SK-N-SH (cell line): ENCODE results near the gene PRKCG. TPM values are rescaled to one million over a fixed set of nuclear protein-coding genes. Genes with fewer than 3 reads are reported as not detected.
A peak's percentile ranks its signal among the peaks of the same experiment; 100 is the strongest.

Experiments used
- CTCF ChIA-PET: fragments of 300-600, 350-600 bp; formaldehyde crosslinking; extraction: SDS; loops from one replicate; lab custom pipeline; 2021; lab: Yijun Ruan, JAX
- POLR2A ChIA-PET: fragments of 350-600 bp; sonication (Branson Sonifier 250); formaldehyde crosslinking; extraction: SDS; loops from one replicate; lab custom pipeline; 2020; ENCODE audit warnings: antibody characterized with exemption, inconsistent platforms; lab: Yijun Ruan, JAX
- DNase-seq: peaks from one replicate; pipeline ENCODE4 v3.0.0; 2012
- H2AFZ ChIP-seq: fragments of 200-600 bp; sonication (generic); 2 replicates; pipeline ENCODE4 v1.8.1; 2016; ENCODE audit warnings: antibody characterized with exemption, mild to moderate bottlenecking, low read depth
- H3F3A ChIP-seq: fragments of 200-600 bp; sonication (generic); replicated peaks from 2 replicates; pipeline ENCODE3; 2016; ENCODE audit warnings: antibody characterized with exemption, mild to moderate bottlenecking; ENCODE audit not compliant: insufficient read depth
- H3K27ac ChIP-seq, 2 experiments: fragments of 200-500 bp in 1 of 2; fragments of 200-600 bp in 1 of 2; sonication (Bioruptor generic) in 1 of 2; sonication (generic), shearing (Covaris generic) in 1 of 2; 2 replicates each; pipeline versions ENCODE4 v1.5.1 to v1.6.1; 2014 to 2016; ENCODE audit warnings: low read depth in 2 of 2, inconsistent platforms in 1 of 2, low read length in 1 of 2, mild to moderate bottlenecking in 1 of 2, mixed read lengths in 1 of 2
- H3K27me3 ChIP-seq: fragments of 200-600 bp; sonication (generic), shearing (Covaris generic); 2 replicates; pipeline ENCODE4 v1.6.1; 2016; ENCODE audit warnings: mixed run types; ENCODE audit not compliant: insufficient read depth
- H3K36me3 ChIP-seq, 2 experiments: fragments of 200-500 bp in 1 of 2; fragments of 200-600 bp in 1 of 2; sonication (Bioruptor generic) in 1 of 2; sonication (generic) in 1 of 2; replicated peaks in 1 of 2; 2 replicates each; pipeline versions ENCODE3 to v1.5.1; 2014 to 2016; ENCODE audit warnings: low read length in 1 of 2, mild to moderate bottlenecking in 1 of 2; ENCODE audit not compliant: insufficient read depth in 2 of 2, control insufficient read depth in 1 of 2
- H3K4me1 ChIP-seq, 2 experiments: fragments of 200-500 bp in 1 of 2; fragments of 200-600 bp in 1 of 2; sonication (Bioruptor generic) in 1 of 2; sonication (generic), shearing (Covaris generic) in 1 of 2; 2 replicates each; pipeline versions ENCODE4 v1.5.1 to v1.6.1; 2014 to 2016; ENCODE audit warnings: low read depth in 1 of 2, low read length in 1 of 2, mixed run types in 1 of 2; ENCODE audit not compliant: insufficient read depth in 2 of 2, control insufficient read depth in 1 of 2
- H3K4me2 ChIP-seq: fragments of 200-600 bp; sonication (generic), shearing (Covaris generic); 2 replicates; pipeline ENCODE4 v1.6.1; 2017; ENCODE audit warnings: mixed run types
- H3K4me3 ChIP-seq, 2 experiments: fragments of 200-500 bp in 1 of 2; fragments of 200-600 bp in 1 of 2; sonication (Bioruptor generic) in 1 of 2; sonication (generic), shearing (Covaris generic) in 1 of 2; 2 replicates each; pipeline versions ENCODE4 v1.5.1 to v1.8.1; 2014 to 2016; ENCODE audit warnings: low read depth in 2 of 2, inconsistent platforms in 1 of 2, low read length in 1 of 2, mild to moderate bottlenecking in 1 of 2, mixed read lengths in 1 of 2, moderate library complexity in 1 of 2
- H3K79me2 ChIP-seq: fragments of 200-600 bp; sonication (generic); 2 replicates; pipeline ENCODE4 v1.8.1; 2017; ENCODE audit warnings: mild to moderate bottlenecking; ENCODE audit not compliant: insufficient read depth
- H3K9ac ChIP-seq: fragments of 200-600 bp; sonication (generic); 2 replicates; pipeline ENCODE4 v1.6.1; 2017; ENCODE audit warnings: mixed run types
- H3K9me2 ChIP-seq: fragments of 200-600 bp; sonication (generic); 2 replicates; pipeline ENCODE4 v1.6.1; 2017; ENCODE audit warnings: mixed run types
- H3K9me3 ChIP-seq: fragments of 200-600 bp; sonication (generic); 2 replicates; pipeline ENCODE4 v1.6.1; 2017; ENCODE audit warnings: mixed run types, mild to moderate bottlenecking, moderate library complexity
- H4K20me1 ChIP-seq: fragments of 200-600 bp; sonication (generic); 2 replicates; pipeline ENCODE4 v1.6.1; 2017; ENCODE audit warnings: mild to moderate bottlenecking, mixed run types; ENCODE audit not compliant: insufficient read depth
- EZH2phosphoT487 ChIP-seq: fragments of 200-600 bp; sonication (generic); IDR thresholded peaks from 2 replicates; pipeline ENCODE4 v1.6.1; 2017; ENCODE audit warnings: low read depth, mixed run types, mild to moderate bottlenecking, antibody characterized with exemption, moderate library complexity, borderline replicate concordance
- FOXJ3 ChIP-seq: sonication (generic); formaldehyde crosslinking; IDR thresholded peaks from 2 replicates; pipeline ENCODE4 v1.5.1; 2020; ENCODE audit warnings: mild to moderate bottlenecking, missing genetic modification reagents
- MXI1 ChIP-seq: IDR thresholded peaks from 2 replicates; pipeline ENCODE4 v1.6.1; 2012; ENCODE audit warnings: mild to moderate bottlenecking, low read depth, low read length, improper control_type of control experiment
- NRF1 ChIP-seq: IDR thresholded peaks from 2 replicates; pipeline ENCODE4 v1.6.1; 2012; ENCODE audit warnings: low read depth, mild to moderate bottlenecking, low read length
- POLR2AphosphoS5 ChIP-seq: IDR thresholded peaks from 2 replicates; pipeline ENCODE4 v1.6.1; 2012; ENCODE audit warnings: low read depth, low read length
- RAD21 ChIP-seq: IDR thresholded peaks from 2 replicates; pipeline ENCODE4 v1.6.1; 2012; ENCODE audit warnings: mild to moderate bottlenecking, low read length
- RCOR1 ChIP-seq: fragments of 150-350 bp; IDR thresholded peaks from 2 replicates; pipeline ENCODE4 v1.6.1; 2017; ENCODE audit warnings: antibody characterized with exemption, low read length
- RFX5 ChIP-seq: IDR thresholded peaks from 2 replicates; pipeline ENCODE4 v1.6.1; 2012; ENCODE audit warnings: mild to moderate bottlenecking, improper control_type of control experiment, low read length
- YY1 ChIP-seq: IDR thresholded peaks from 2 replicates; pipeline ENCODE4 v1.4.0; 2012; ENCODE audit warnings: low read depth, mild to moderate bottlenecking
- WGBS: methylation state at CpG from one replicate; pipeline ENCODE4 v1.1.6; 2017; ENCODE audit warnings: low lambda C conversion rate; 5-methylcytosine and 5-hydroxymethylcytosine counted together
- polyA plus RNA-seq, 3 experiments: library from polyadenylated mRNA; depleted of rRNA; stranded (reverse); fragments of >200 nt; gene quantifications; 2 replicates each; pipeline ENCODE4 v1.2.3, GENCODE V29; 2012
- TF ChIP-seq, protein P1 (sequence below): IDR thresholded peaks from 2 replicates; pipeline ENCODE4 v1.6.1; 2012; ENCODE audit warnings: mild to moderate bottlenecking, low read depth, low read length, moderate library complexity
- TF ChIP-seq, protein P2 (sequence below): fragments of 150-350 bp; IDR thresholded peaks from 2 replicates; pipeline ENCODE4 v1.6.1; 2016; ENCODE audit warnings: mild to moderate bottlenecking, low read depth, low read length
- TF ChIP-seq, protein P3 (sequence below): fragments of 150-350 bp; IDR thresholded peaks from 2 replicates; pipeline ENCODE4 v1.6.1; 2017; ENCODE audit warnings: antibody characterized with exemption, low read length, low read depth, borderline replicate concordance

Gene PRKCG
- polyA plus RNA-seq, 1 of the 3 experiments (the other 2 are of a cell fraction) = 0.08 TPM

DNA sequence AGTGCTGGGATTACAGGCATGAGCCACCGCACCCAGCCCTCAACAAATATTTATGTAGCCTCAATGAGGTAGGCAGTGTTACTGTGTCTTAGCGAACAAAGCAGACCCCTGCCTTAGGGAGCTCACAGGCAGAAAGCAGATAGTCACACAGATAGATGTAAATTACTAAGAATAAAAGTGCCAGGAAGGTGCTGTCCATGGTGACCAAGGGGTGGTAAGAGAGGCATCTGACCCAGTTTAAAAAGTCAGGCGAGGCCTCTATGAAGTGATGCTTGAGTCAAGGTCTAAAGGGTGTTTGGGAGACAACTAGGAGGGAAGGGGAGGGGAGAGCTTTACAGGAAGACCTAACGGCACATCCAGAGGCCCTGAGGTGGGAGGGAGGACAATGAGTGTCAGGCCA is 14.7 kb downstream of the PRKCG start:
- DNase-seq = no peak

DNA sequence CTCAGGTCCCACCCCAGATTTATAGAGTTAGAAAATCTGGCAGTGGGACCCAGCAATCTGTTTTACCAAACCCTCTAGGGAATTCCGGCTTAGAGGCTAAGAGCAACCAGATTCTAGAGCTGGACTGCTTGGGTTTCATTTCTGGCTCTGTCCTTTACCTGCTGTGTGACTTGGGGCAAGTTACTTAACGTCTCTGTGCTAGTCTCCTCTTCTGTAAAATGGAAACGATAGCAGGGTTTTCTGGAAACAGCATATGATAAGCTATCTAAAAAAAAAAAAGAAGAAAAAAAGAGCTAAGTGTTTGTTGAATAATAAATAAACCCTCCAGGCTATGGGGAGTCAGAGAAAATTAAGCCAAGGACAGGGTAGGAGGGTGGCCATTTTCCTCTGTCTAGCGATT is 15.5 kb downstream of the PRKCG start:
- Histone ChIP-seq H3K4me3 (no peak overlapping the region), H3K36me3 (no peaks in the 10 kb centered on the region), H3K9me2 (no peaks in the 10 kb centered on the region), H3K4me1 (peaks cover 0 to 5% of the 10 kb centered on the region in 2 experiments; a peak in 1 of 4 replicates), H3K9ac (no peak overlapping the region), H3K27ac (no peak overlapping the region), H3K4me2 (no peak overlapping the region), H3K79me2 (no peaks in the 10 kb centered on the region), H2AFZ (no peak overlapping the region), H3K9me3 (no peaks in the 10 kb centered on the region), H4K20me1 (no peaks in the 10 kb centered on the region), H3F3A (no peaks in the 10 kb centered on the region), H3K27me3 (peaks cover 47% of the 10 kb centered on the region)
- ChIA-PET POLR2A (no interaction called here), CTCF (interaction anchor here (0.8 to 2.4 kb wide), 7 partner anchors 10 to 132 kb away, joined by 3 to 11 read pairs (median 3); no protein-coding TSS in a partner anchor)
- DNase-seq = no peak
- 4% methylated on average over 4 of the region's 4 CpGs for WGBS
- TF ChIP-seq, protein P1, sequence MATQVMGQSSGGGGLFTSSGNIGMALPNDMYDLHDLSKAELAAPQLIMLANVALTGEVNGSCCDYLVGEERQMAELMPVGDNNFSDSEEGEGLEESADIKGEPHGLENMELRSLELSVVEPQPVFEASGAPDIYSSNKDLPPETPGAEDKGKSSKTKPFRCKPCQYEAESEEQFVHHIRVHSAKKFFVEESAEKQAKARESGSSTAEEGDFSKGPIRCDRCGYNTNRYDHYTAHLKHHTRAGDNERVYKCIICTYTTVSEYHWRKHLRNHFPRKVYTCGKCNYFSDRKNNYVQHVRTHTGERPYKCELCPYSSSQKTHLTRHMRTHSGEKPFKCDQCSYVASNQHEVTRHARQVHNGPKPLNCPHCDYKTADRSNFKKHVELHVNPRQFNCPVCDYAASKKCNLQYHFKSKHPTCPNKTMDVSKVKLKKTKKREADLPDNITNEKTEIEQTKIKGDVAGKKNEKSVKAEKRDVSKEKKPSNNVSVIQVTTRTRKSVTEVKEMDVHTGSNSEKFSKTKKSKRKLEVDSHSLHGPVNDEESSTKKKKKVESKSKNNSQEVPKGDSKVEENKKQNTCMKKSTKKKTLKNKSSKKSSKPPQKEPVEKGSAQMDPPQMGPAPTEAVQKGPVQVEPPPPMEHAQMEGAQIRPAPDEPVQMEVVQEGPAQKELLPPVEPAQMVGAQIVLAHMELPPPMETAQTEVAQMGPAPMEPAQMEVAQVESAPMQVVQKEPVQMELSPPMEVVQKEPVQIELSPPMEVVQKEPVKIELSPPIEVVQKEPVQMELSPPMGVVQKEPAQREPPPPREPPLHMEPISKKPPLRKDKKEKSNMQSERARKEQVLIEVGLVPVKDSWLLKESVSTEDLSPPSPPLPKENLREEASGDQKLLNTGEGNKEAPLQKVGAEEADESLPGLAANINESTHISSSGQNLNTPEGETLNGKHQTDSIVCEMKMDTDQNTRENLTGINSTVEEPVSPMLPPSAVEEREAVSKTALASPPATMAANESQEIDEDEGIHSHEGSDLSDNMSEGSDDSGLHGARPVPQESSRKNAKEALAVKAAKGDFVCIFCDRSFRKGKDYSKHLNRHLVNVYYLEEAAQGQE = no peak
- TF ChIP-seq, protein P2, sequence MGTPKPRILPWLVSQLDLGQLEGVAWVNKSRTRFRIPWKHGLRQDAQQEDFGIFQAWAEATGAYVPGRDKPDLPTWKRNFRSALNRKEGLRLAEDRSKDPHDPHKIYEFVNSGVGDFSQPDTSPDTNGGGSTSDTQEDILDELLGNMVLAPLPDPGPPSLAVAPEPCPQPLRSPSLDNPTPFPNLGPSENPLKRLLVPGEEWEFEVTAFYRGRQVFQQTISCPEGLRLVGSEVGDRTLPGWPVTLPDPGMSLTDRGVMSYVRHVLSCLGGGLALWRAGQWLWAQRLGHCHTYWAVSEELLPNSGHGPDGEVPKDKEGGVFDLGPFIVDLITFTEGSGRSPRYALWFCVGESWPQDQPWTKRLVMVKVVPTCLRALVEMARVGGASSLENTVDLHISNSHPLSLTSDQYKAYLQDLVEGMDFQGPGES = no peak
- TF ChIP-seq, protein P3, sequence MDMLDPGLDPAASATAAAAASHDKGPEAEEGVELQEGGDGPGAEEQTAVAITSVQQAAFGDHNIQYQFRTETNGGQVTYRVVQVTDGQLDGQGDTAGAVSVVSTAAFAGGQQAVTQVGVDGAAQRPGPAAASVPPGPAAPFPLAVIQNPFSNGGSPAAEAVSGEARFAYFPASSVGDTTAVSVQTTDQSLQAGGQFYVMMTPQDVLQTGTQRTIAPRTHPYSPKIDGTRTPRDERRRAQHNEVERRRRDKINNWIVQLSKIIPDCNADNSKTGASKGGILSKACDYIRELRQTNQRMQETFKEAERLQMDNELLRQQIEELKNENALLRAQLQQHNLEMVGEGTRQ = no peak
- TF ChIP-seq EZH2phosphoT487 (no peak), NRF1 (no peak), RAD21 (no peak), YY1 (no peak), RCOR1 (no peak), FOXJ3 (no peak), MXI1 (no peak), POLR2AphosphoS5 (no peak), RFX5 (no peak)

More for the DNA sequence above, 14.7 kb downstream of the PRKCG start:
- H3K79me2 ChIP-seq = no peaks in the 10 kb centered on the region
- 65% methylated on average over 4 of the region's 4 CpGs for WGBS
- ChIA-PET POLR2A (no interaction called here), CTCF (interaction anchor here (0.8 to 2.4 kb wide), 5 partner anchors 10 to 127 kb away, joined by 3 to 11 read pairs (median 3); no protein-coding TSS in a partner anchor)
- H3K27ac ChIP-seq = no peak overlapping the region
- no peak overlapping the region for H2AFZ ChIP-seq
- peaks cover 0 to 5% of the 10 kb centered on the region in 2 experiments; a peak in 1 of 4 replicates for H3K4me1 ChIP-seq
- TF ChIP-seq, protein P1 = peak; percentile 92
- TF ChIP-seq RFX5 = no peak
- H3K9me2 ChIP-seq = no peaks in the 10 kb centered on the region
- H4K20me1 ChIP-seq = no peaks in the 10 kb centered on the region
- no peaks in the 10 kb centered on the region for H3F3A ChIP-seq
- H3K9ac ChIP-seq = no peak overlapping the region
- peaks cover 45% of the 10 kb centered on the region for H3K27me3 ChIP-seq
- H3K4me2 ChIP-seq = no peak overlapping the region
- H3K9me3 ChIP-seq = no peaks in the 10 kb centered on the region
- H3K4me3 ChIP-seq = no peak overlapping the region
- no peaks in the 10 kb centered on the region for H3K36me3 ChIP-seq
